GM18499 (cell line): ENCODE results near the gene AFDN.

Source experiments
- ATAC-seq: cut with Tn5 transposase; IDR thresholded peaks from one replicate; pipeline ENCODE4 v1.9.1; 2021; ENCODE audit warnings: moderate number of reproducible peaks; ENCODE audit not compliant: insufficient read depth, unreplicated experiment

Gene AFDN

DNA sequence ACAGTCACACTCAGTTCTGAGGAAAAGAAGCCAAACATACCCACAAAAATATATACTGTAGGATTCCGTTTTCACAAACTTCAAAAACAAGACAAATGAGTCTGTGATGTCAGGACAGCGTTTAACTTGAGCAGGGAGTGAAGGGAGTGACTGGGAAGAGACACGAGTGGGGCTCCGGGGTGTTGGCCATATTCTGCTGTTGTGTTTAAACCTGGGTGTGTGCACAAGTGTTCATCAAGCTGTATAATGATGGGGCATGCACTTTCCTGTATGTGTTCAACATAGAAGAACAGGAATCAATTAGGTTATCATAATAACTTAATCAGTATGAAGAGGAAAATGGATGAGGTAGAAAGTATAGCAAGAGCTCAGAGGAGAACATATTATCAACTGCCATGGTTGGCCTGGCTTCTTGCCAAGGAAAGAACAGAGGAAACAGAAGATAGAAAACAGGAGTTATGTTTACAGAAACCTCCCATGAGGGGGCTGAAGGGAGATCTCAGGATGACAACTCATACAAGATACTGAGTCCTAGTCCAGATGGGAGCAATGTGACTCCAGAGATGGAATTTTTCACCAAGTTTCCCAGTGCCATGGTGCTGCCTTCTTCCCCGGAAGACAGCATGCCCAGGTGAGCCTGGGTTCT is 15.1 kb upstream of the AFDN start:
- no peak for ATAC-seq

DNA sequence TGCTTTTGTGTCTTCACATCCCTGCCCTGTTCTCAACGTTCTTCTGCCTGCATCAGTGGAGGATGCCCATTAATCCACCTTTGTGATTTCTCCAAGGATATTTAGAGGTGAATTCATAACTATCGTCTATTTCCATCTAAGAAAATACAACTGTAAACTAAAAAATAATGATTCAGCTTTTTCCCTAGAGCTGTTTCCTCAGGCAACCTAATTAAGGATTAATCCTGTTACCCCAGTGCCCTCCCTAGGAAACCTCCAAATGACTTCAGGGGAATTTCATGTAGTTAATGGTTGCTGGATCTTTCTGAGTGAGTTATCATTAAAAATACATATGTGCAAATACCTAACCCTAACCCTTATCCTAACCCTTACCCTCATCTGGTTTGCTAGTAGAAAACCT is 14.6 kb upstream of the AFDN start:
- no peak for ATAC-seq

DNA sequence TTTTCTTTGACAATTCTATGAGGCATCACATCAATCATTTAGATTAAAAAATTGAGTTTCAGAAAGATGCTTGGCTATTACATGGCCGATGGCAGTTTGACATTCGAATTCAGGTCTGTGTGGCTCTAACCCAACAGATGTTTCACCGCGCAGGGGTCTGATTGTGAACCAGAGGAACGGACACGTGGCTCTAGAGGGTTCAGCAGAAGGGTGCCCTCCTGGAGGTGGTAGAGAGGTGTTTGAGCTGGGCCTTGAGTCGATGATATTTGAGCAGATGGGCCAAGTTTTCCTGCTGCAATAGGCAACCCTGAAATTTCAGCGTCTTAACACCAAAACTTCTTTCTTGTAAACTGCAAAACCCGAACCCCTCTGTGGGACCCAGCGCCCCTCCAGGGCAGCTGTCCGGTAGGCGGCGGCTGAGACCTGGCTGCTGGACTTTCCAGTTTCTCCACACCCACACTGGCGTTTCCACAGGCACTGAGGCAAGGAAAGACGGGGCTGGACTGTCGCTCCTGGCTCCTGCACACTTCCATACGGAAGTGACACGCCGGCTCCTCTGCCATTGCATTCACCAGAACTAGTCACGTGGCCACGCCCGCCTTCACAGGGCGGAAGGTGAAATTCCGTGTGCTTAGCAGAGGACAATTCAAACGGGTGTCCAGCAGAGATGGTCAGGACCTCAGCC is 11.3 kb upstream of the AFDN start:
- no peak for ATAC-seq

DNA sequence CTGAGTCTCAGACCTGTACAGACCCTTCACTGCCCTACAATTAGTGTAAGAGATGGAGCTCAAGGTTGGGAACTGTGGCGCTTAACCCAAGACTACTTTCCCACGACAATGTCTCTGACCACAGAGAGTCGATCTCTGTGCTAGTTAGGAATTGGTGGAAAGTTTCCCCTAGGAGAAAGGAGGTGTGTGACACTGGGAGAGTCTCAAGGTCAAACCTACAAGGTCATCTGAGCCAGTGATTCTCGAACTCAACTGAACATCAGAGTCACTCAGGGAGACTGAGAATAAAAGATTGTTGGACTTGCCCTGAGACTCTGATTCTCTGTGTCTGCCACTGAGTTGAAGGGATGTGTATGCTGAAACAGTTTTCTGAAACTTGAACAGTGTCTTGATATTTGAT is 9.7 kb upstream of the AFDN start:
- no peak for ATAC-seq

DNA sequence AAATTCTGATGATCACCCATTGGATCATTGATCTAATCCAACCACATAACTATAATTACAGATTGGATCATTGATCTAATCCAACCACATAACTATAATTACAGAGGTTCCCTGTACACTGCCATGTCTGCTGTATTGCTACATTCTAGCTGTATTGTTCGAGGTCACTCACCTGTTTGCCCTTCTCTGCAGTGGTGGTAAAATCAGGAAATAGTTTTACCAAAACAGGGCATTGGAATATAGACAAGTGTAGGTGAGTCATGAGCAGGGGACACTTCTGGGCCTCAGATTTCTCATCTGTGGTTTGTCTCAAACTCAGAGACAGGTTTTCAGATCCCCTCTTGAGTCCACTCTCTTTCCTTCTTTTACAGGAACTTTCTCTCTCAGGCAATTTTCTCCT is 9.0 kb upstream of the AFDN start:
- ATAC-seq: no peak

DNA sequence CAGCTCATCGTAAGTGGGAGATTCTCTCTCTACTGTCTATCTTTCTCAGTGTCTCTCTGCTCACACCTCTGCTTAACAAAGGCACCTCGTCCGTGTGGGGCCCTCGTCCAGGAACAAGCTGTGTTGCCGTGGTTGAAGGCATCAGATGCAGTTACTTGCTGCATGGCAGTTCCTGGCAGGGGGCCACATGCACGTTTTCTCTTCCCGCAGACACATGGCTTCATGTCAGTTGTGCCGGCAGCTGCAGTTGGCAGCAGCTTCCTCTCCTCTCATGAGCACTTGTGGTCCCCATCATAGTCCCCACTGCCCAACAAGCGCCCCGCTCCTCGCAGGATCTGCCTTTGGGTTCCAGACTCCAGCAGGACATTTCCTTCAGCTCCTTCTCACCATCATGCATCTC is 7.1 kb upstream of the AFDN start:
- ATAC-seq: no peak

DNA sequence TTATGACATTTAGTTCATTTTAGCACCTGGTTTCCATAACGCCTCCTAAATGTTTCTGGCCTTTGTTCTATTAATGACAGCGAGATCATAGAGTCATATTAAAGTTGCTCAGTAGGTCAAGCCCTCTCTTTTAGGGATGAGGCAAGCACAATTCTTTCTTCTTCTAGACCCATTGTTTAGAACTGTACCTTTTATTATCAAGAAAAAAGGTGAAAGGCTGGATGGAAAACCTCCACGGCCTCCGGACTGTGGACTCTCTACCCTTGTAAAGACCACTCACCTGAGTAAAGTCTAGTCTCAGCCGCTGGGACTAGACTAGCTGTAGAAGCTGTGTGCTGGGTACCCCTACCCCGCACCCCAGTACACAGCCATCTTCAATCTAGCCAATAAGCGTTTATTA is 6.0 kb upstream of the AFDN start:
- ATAC-seq: no peak

DNA sequence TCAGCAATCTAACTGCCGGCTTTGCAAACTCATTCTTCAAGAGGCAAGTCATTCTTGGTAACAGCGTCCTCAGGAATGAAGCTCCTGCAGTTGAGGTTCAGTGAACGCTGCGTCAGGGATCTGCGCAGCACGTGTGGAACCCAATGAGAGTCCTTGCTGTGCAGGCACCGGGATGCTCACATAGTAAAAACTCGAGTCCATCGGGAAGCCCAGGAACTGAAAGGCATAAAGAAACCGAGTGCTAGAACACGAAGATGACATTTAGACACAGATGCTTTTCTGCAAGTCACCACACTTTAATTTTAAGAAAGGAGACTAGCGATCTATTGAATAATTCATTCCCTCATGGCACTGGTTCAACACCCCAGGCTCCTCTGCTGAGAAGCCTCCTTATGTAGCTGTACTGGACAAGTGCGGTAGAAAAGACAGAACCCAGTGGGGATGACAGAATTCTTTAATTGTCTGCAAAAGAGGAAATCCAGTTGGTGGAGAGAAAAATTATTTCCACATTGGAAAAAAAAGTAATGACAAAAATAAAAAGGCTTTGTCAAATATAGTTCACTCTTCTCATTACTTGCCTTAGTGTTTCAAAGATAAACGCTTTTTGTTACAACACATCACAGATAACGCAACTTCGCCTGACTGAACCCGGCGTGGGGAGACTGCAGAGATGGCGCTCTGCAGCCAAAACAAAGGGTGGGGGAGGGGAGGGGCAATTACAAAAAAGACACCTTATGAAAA is 1.9 kb upstream of the AFDN start:
- ATAC-seq: no peak

DNA sequence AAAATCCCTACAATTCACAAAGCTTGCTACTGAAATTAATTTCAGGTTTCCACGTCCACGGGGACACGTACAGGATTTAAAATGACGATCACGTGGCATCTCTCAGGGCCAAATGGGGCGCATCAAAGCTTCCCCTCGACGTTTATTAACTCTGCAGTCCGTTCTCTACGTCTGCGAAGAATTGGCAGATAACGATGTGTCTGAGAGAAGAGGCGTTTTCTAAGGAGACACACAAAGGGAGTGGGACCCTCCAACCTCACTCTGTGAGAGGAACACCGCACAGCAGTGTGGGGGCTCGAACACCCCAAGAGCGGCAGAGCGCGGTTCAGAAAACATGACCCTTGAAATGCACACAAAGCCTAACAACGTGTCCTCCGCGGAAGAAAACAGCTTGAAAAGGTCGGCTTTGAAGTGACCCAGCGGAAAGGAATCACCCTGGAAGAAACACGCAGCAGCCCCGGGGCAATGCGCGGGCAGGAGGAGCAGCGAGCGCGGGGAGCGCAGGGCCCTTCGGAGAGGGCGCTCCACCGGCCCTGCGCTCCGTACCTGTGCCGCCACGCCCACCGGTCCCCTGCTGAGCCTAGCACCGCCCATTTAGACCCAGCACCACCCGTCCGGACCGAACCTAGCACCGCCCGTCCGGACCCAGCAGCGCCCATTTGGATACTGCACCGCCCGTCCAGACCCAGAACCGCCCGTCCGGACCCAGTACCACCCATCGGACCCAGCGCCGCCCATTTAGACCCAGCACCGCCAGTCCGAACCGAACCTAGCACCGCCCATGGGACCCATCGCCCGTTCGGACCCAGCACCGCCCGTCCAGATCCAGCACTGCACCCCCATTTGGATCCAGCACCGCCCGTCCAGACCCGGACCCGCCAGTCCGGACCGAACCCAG is 1.1 kb upstream of the AFDN start:
- ATAC-seq: no peak

DNA sequence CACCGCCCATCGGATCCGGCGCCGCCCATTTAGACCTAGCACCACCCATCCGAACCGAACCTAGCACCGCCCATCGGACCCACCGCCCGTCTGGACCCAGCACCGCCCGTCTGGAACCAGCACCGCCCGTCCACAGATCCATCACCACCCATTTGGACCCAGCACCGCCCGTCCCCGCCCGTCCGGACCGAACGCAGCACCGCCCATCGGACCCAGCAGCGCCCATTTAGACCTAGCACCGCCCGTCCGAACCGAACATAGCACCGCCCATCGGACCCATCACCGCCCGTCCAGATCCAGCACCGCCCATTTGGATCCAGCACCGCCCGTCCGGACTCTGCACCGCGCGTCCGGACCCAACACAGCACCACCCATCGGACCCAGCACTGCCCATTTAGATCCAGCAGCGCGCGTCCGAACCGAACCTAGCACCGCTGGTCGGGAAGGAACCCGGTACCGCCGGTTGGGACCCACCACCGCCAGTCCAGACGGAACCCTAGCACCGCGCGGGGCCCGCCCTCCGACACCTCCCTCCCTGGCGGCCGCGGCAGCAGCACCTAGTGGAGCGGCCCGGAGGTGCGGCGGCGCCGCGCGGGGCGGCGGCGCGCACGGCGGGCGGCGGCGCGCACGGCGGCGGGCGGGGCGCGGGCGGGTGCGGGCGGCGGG is 348 bp upstream of the AFDN start:
- no peak for ATAC-seq

DNA sequence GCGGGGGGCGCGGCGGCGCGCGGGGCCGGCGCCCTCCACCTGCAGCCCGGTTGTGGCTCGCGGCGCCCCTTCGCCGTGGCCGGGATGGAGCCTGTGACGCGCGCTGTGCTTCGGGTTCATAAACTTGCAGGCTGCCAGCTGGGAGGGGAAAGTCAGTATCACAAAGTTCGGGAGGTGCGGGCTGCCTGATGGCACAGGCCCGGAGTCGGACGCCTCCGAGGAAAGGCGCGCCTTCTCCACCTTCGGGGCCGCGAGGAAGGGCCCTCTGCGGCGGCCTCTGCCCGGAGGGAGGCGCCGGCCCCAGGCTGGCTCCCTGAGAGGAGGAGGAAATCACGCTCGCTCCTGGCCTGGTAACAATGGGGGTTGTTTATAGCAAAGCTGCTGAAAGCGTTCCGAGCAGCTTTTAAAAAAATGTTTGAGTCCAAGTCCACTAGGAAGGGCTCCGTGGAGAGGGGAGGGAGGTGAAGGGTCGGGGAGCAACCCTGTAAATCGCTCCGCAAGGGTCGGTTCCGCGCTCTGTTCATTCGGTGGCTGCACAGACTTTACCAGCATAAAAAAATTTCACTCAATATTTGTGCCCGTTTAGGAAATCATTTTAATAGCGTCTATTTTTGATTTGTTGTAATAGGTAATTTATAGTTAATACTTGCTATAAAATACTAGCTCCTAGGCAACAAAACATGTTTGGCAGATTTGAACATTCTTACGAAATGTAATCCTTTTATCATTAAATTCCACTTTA is 1.0 kb downstream of the AFDN start:
- no peak for ATAC-seq

DNA sequence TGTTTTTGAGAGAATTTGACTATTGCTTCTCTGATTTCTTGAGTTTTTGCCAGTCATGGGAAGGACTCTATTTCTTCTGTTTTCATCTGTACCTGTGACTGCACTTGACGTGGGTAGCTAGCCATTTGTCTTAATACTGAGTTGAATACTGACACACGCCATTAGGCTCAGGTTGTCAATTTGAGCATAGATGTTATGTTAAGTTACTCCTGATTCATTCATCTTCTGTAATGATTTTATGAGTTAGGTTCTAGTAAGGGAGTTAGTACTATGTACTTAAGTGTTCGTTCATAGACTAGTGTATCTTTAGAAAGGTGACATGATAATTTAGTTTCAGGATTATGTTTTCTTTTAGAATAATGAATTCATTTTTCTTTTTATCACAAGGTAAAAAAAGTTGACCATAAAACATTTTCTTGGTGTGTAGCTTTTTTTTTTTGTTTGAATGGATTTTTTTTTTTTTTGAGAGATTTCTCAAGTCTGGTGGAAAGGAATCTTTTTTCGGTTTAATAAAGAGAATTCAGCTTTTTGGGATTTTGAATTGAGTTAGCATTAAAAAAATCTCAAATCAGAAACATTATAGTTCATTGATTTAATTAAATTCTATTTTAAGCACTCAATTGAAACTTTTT is 1.7 kb downstream of the AFDN start:
- no peak for ATAC-seq

DNA sequence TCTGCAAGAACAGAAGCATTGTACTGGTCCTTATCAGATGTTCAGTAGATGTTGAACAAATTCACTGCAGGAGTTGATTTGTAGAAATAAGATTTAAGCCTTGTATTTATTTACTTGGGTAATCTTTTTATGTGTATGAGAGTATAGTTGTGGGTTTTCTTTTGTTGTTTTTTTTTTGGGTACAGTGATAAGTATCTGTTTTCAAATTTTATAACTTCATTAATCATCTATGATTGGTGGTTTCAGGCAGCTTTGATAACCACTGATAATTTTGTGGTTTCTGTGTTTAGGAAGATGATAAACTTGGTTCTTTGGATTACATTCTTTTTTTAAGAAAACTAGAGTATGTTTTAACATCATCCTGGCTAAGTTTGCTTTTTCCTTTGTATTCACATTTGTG is 2.8 kb downstream of the AFDN start:
- ATAC-seq: no peak

DNA sequence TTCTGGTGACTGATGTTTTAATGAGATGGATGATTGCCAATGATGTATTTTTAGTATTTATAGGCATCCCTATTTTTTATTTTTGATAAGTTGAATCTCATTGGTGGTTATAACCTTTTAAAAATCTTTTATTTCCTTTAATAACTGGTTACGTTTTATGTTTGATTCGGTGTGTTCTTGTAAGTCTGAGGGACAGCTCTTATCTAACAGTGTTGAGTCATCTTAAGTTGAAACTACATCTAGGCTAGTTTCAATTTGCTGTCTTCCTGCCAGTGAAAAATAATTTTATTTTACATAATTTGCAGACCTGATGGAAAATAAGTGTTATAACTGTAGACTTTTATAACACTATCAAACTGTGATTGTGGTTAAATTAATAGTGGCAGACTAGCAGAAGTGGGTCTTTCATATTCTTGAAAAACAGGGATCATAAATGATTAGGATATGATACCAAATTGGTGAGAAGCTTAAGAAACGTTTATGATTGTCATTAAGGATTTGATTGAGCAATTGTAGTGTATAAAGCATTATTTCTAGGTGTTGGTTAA is 4.6 kb downstream of the AFDN start:
- ATAC-seq: no peak

DNA sequence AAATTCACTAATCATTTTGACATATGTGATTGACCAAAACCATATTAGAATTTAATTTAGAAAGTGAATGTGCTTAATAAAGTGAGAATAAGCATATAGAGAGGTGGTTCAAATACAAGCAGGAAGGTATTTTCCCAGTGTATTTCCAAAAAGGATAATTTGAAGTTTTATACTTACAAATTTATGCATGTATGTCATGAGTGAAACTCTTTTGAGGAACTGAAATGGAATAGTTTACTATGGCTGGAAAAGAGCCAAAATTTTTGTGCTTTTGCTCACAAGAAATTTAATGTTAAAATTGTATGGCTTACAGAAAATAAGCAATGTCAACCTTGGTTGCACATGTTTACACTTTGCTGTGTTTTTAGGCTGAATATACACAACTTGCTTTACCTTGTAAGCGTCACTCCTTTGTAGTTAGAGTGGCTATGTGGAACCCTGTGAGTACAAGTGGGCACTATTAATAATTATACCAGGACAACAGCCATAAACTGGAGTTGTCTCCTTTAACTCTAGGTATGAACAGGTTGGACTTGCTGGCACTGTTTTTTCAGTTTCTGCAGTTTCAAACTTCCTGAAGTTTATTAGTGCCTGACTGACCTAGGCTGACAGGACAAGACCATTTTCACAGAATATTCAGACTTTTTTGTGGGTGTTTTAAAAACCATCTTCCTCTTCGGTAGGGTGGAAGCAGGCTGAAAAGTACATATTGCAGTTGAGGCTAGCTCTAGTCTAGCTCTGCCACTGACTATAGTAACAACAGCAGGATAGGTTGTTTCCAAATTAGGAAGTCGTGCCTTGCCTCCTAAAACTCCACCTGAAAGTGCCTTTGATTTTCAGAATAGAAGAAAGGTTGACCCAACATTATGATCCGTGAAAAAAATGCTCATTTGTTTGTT is 6.0 kb downstream of the AFDN start:
- ATAC-seq: no peak

DNA sequence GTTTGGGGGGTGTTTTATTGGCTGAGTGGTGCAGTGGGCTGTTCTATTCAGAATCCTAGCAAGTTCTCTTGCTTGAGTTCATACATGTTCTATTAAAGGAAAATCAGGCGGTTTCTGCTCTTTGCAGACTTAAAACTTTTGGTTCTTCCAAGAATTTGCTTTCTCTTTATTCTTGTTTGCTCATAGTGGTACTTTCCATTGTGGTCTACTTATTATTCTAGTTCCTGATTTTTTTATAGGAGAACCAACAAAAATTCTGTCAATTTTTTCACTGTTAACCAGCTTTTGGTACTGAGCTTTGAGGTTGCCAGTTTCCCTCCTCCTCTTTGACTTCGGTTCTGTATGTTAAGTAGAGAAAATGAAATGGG is 6.7 kb downstream of the AFDN start:
- no peak for ATAC-seq

DNA sequence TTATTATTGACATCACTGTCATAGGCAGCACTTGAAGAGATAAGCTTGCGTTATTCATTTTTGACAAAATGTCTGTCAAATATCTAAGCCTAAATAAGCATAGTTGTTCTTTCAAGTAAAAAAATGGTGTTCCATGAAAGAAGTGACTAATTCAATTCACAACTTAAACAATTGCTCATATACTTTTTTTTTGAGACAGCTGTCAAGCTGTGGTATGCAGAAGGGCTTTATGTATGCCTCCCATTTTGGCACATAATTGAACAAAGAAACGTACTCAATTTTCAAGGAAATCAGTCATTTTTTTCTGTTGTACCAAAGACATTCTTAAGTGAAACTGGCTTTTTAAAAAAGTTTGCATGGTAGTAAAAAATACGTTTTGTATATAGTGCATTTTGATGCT is 8.5 kb downstream of the AFDN start:
- ATAC-seq: no peak

DNA sequence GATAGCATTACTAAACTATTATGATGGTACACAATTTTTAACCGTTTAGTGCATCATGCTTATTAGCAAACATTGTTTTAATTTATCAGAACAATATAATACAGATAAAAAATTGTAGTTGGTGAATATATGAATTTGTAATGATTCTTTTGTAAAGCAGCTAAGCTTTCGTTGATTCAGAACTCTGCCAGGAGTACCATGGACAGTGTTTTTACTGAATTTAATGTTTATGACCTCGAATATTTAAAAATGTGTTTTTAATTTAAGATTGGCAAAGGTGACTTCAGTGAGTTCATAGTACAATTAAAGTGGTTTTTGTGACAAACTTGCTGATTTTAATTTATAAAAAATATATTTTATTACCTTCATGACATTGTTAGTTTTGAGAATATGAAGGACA is 10.0 kb downstream of the AFDN start:
- ATAC-seq: no peak
